HepG2 (cell line): ENCODE measurements around the gene PLCG2. TPM values are rescaled to one million over a fixed set of nuclear protein-coding genes. Genes with fewer than 3 reads are reported as not detected.

Experiments
- ETV5 ChIP-seq: IDR thresholded peaks from 2 replicates; pipeline ENCODE4 v1.6.1; 2018; ENCODE audit warnings: missing biosample characterization, missing genetic modification reagents, inconsistent platforms, borderline replicate concordance
- KDM2A ChIP-seq: sonication (generic); formaldehyde crosslinking; IDR thresholded peaks from 2 replicates; pipeline ENCODE4 v1.4.0; 2020; ENCODE audit warnings: low read depth, missing genetic modification reagents, borderline replicate concordance
- NCOA1 ChIP-seq: sonication (generic); formaldehyde crosslinking; IDR thresholded peaks from 2 replicates; pipeline ENCODE4 v1.9.0; 2021; ENCODE audit warnings: missing genetic modification reagents
- SIX4 ChIP-seq: sonication (generic); formaldehyde crosslinking; IDR thresholded peaks from 2 replicates; pipeline ENCODE4 v1.4.0; 2020; ENCODE audit warnings: missing genetic modification reagents
- ZNF138 ChIP-seq: sonication (generic); formaldehyde crosslinking; IDR thresholded peaks from 2 replicates; pipeline ENCODE4 v1.5.0; 2020; ENCODE audit warnings: mild to moderate bottlenecking, low read depth, missing genetic modification reagents
- ZNF274 ChIP-seq: sonication (generic); formaldehyde crosslinking; IDR thresholded peaks from 2 replicates; pipeline ENCODE4 v1.5.1; 2020; ENCODE audit warnings: mild to moderate bottlenecking, missing genetic modification reagents
- ZNF34 ChIP-seq: sonication (generic); formaldehyde crosslinking; IDR thresholded peaks from 2 replicates; pipeline ENCODE4 v1.4.0; 2020; ENCODE audit warnings: mild to moderate bottlenecking, missing genetic modification reagents, borderline replicate concordance
- polyA plus RNA-seq, 8 experiments: library from polyadenylated mRNA; depleted of rRNA in 3 of 8; stranded (reverse) in 7 of 8; unstranded in 1 of 8; fragments of >200 nt; fragmentation: Illumina TruSeq in 4 of 8; extraction: Trizol in 4 of 8; gene quantifications; 2 replicates each; pipeline versions ENCODE4 v1.2.1 to v1.2.3, GENCODE V29; 2011 to 2016; ENCODE audit warnings: low read depth in 4 of 8, missing spikeins in 1 of 8, mixed read lengths in 1 of 8; ENCODE audit not compliant: insufficient read depth in 1 of 8
- total RNA-seq, 5 experiments: library from RNA; depleted of rRNA; stranded (reverse); fragments of >200 nt; fragmentation: Illumina TruSeq; extraction: Trizol; gene quantifications; 2 replicates each; pipeline ENCODE4 v1.2.3, GENCODE V29; 2016; ENCODE audit warnings: low read depth in 1 of 5
- TF ChIP-seq, protein P1 (sequence below): sonication (generic); formaldehyde crosslinking; IDR thresholded peaks from 2 replicates; pipeline ENCODE4 v1.8.0; 2022; ENCODE audit warnings: low read depth, missing genetic modification reagents
- TF ChIP-seq, protein P2 (sequence below): sonication (generic); formaldehyde crosslinking; IDR thresholded peaks from 2 replicates; pipeline ENCODE4 v1.5.0; 2020; ENCODE audit warnings: mild to moderate bottlenecking, missing genetic modification reagents, borderline replicate concordance
- TF ChIP-seq, protein P3 (sequence below): sonication (generic); formaldehyde crosslinking; IDR thresholded peaks from 2 replicates; pipeline ENCODE4 v1.4.0; 2020; ENCODE audit warnings: mild to moderate bottlenecking, missing genetic modification reagents, borderline replicate concordance

Gene PLCG2
- total and polyA plus RNA-seq, 2 of the 13 experiments (the other 11 are each of a cell fraction or from before 2014, with no cell fraction given) = 0.13 to 0.18 TPM

DNA sequence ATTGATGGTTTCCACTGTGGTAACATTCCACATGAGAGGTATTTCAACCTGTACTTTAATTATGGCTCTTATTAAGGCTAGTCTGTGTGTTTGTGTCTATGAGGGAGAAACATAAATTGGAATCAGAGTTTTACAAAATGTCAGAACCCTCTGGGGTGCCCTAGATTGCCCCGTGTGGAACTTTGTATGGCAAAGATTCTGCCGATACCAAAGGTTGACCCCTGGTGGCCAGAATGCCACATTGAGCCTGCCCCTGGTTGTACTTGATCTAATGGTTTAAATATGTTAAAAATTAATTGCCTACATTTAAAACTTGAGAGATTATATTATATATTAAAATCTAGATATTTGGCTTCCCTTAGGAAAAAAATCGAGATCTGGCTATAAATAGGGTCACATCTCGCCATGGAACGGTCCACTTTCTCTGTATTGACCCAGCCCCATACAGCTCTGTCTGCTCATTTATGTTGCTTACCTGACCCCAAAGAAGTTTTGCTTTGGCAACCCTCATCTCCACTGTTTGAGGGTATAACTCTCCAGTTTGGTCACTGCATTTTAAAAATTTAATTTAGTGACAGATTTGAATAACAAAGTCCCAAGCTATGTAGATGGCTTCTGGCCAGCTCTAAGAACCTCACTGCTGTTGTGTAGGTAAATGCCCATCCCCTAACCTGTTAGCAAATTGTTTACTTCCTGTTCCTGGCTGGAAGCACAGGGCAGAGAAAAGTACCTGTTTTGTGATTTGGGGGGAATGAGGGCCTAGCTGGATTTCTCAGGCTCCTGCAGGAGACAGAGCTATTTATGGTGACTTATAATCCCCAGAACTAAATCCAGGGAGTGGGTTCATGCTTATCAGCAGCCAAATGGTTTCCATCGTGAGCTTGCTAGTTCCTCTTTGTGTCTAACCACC is 95.0 kb downstream of the PLCG2 start (continued):
- TF ChIP-seq, protein P1, sequence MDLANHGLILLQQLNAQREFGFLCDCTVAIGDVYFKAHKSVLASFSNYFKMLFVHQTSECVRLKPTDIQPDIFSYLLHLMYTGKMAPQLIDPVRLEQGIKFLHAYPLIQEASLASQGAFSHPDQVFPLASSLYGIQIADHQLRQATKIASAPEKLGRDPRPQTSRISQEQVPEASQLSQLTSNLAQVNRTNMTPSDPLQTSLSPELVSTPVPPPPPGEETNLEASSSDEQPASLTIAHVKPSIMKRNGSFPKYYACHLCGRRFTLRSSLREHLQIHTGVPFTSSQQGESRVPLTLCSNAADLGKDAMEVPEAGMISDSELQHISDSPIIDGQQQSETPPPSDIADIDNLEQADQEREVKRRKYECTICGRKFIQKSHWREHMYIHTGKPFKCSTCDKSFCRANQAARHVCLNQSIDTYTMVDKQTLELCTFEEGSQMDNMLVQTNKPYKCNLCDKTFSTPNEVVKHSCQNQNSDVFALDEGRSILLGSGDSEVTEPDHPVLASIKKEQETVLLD (CRISPR knock-in tag) = no peak
- 0 out of 2 replicates have a peak, but pooled peaks have one; percentile 34 for TF ChIP-seq KDM2A (CRISPR knock-in tag)
- TF ChIP-seq, protein P2, sequence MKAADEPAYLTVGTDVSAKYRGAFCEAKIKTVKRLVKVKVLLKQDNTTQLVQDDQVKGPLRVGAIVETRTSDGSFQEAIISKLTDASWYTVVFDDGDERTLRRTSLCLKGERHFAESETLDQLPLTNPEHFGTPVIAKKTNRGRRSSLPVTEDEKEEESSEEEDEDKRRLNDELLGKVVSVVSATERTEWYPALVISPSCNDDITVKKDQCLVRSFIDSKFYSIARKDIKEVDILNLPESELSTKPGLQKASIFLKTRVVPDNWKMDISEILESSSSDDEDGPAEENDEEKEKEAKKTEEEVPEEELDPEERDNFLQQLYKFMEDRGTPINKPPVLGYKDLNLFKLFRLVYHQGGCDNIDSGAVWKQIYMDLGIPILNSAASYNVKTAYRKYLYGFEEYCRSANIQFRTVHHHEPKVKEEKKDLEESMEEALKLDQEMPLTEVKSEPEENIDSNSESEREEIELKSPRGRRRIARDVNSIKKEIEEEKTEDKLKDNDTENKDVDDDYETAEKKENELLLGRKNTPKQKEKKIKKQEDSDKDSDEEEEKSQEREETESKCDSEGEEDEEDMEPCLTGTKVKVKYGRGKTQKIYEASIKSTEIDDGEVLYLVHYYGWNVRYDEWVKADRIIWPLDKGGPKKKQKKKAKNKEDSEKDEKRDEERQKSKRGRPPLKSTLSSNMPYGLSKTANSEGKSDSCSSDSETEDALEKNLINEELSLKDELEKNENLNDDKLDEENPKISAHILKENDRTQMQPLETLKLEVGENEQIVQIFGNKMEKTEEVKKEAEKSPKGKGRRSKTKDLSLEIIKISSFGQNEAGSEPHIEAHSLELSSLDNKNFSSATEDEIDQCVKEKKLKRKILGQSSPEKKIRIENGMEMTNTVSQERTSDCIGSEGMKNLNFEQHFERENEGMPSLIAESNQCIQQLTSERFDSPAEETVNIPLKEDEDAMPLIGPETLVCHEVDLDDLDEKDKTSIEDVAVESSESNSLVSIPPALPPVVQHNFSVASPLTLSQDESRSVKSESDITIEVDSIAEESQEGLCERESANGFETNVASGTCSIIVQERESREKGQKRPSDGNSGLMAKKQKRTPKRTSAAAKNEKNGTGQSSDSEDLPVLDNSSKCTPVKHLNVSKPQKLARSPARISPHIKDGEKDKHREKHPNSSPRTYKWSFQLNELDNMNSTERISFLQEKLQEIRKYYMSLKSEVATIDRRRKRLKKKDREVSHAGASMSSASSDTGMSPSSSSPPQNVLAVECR = no peak
- no peak for TF ChIP-seq NCOA1 (CRISPR knock-in tag)
- no peak for TF ChIP-seq SIX4
- no peak for TF ChIP-seq ZNF138 (CRISPR knock-in tag)
- TF ChIP-seq ZNF274 = no peak
- TF ChIP-seq, protein P3, sequence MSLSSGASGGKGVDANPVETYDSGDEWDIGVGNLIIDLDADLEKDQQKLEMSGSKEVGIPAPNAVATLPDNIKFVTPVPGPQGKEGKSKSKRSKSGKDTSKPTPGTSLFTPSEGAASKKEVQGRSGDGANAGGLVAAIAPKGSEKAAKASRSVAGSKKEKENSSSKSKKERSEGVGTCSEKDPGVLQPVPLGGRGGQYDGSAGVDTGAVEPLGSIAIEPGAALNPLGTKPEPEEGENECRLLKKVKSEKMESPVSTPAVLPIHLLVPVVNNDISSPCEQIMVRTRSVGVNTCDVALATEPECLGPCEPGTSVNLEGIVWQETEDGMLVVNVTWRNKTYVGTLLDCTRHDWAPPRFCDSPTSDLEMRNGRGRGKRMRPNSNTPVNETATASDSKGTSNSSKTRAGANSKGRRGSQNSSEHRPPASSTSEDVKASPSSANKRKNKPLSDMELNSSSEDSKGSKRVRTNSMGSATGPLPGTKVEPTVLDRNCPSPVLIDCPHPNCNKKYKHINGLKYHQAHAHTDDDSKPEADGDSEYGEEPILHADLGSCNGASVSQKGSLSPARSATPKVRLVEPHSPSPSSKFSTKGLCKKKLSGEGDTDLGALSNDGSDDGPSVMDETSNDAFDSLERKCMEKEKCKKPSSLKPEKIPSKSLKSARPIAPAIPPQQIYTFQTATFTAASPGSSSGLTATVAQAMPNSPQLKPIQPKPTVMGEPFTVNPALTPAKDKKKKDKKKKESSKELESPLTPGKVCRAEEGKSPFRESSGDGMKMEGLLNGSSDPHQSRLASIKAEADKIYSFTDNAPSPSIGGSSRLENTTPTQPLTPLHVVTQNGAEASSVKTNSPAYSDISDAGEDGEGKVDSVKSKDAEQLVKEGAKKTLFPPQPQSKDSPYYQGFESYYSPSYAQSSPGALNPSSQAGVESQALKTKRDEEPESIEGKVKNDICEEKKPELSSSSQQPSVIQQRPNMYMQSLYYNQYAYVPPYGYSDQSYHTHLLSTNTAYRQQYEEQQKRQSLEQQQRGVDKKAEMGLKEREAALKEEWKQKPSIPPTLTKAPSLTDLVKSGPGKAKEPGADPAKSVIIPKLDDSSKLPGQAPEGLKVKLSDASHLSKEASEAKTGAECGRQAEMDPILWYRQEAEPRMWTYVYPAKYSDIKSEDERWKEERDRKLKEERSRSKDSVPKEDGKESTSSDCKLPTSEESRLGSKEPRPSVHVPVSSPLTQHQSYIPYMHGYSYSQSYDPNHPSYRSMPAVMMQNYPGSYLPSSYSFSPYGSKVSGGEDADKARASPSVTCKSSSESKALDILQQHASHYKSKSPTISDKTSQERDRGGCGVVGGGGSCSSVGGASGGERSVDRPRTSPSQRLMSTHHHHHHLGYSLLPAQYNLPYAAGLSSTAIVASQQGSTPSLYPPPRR (CRISPR knock-in tag) = no peak
- TF ChIP-seq ETV5 (CRISPR knock-in tag) = no peak
- TF ChIP-seq ZNF34 (CRISPR knock-in tag) = no peak
